OCI-M2 (cell line): ENCODE measurements around the gene RAB40AL.

Experiments
- DNase-seq: peaks from one replicate; lab custom pipeline; 2025; ENCODE audit not compliant: unreplicated experiment; lab: John Stamatoyannopoulos, UW

The RAB40AL gene

DNA sequence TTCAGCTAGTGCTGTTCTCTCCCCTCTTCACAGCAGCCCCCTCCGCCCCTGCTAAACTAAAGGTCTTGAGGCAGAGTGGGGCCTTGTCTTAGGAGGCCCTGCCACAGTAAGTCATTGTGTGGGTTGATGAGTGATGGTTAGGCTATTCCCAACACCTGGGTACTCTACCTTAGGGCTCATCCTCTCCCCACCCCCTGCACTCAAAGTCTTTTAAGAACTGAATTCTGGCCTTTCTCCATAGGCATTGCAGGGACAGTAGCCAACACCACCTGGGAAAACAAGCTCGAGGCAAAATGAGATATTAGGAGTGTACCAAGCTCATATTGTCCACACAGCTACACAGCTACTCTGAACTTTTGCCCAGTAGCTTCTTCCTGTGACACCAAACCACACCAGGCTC is 42.5 kb downstream of the RAB40AL start:
- no peak for DNase-seq

GRCh38 chrX:102983205-102983604 is 46.1 kb downstream of the RAB40AL start:
- DNase-seq = no peak

DNA sequence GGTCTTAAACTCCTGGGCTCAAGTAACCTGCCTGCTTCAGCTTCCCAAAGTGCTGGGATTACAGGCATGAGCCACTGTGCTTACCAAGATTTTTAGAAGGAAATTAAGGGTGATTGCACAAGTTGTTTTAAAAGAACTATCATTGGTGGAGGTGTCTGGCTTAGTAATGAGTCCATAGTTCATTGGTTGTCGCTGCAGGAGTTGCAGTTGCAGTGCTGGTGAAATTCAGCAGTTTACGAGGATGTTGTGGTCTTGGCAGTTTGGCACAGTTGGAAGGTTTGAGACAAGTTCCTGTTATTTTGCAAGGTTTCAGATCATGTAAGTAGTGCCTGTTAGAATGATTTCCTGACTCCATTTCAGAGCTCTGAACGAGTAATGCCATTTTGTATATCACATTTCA is 48.1 kb downstream of the RAB40AL start:
- DNase-seq = no peak
